Measurements from ENCODE around the gene CD86.
A peak's percentile ranks its signal among the peaks of the same experiment; 100 is the strongest.

CD86 gene

DNA sequence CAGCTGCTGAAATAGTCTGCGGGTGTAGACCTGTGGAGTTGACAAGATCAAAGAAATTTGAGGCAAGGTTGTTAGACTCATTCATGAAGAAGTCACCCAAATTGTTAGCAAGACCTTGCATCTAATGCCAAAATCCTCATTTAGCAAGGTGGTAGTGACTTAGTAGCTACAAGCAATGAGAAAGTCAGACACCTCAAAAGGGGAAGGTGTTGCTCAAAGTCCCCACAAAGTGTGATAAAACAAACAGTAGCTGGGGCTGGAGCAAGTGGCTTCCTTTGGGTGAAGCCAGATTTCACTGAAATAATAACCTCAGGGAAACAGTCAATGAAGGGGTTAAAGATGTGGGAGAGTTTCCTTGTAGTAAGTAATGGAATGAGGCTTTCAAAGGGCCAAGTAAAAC, 44.9 kb downstream of the CD86 start:
- H3K36me3 ChIP-seq (ENCODE audit: control insufficient read depth, insufficient read depth, low read length): no peaks in the 10 kb centered on the region
- no peak overlapping the region for H3K4me2 ChIP-seq (ENCODE audit: low read length)
- no peaks in the 10 kb centered on the region for H3K27me3 ChIP-seq (ENCODE audit: control insufficient read depth, insufficient read depth, low read length)
- no peak overlapping the region for H2AFZ ChIP-seq
- no peak overlapping the region for H3K9ac ChIP-seq
- no peak overlapping the region for H3K27ac ChIP-seq
- no peak overlapping the region for H3K4me3 ChIP-seq (ENCODE audit: low read depth, low read length)
- TF ChIP-seq, protein P1, sequence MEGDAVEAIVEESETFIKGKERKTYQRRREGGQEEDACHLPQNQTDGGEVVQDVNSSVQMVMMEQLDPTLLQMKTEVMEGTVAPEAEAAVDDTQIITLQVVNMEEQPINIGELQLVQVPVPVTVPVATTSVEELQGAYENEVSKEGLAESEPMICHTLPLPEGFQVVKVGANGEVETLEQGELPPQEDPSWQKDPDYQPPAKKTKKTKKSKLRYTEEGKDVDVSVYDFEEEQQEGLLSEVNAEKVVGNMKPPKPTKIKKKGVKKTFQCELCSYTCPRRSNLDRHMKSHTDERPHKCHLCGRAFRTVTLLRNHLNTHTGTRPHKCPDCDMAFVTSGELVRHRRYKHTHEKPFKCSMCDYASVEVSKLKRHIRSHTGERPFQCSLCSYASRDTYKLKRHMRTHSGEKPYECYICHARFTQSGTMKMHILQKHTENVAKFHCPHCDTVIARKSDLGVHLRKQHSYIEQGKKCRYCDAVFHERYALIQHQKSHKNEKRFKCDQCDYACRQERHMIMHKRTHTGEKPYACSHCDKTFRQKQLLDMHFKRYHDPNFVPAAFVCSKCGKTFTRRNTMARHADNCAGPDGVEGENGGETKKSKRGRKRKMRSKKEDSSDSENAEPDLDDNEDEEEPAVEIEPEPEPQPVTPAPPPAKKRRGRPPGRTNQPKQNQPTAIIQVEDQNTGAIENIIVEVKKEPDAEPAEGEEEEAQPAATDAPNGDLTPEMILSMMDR (IDR thresholded peaks at IDR 0.05): no peak
- H3K9me3 ChIP-seq (ENCODE audit: control insufficient read depth, low read length): no peaks in the 10 kb centered on the region
- H3K79me2 ChIP-seq: peaks cover 4% of the 10 kb centered on the region
- H3K4me1 ChIP-seq: peaks cover 53% of the 10 kb centered on the region

- H3K4me3 ChIP-seq (ENCODE audit: low read depth, low read length): no peak overlapping the region
- no peak overlapping the region for H3K9ac ChIP-seq
- peak overlapping the region; percentile 16 for H2AFZ ChIP-seq
- no peaks in the 10 kb centered on the region for H3K27me3 ChIP-seq (ENCODE audit: control insufficient read depth, insufficient read depth, low read length)
- peak overlapping the region; percentile 41 for H3K27ac ChIP-seq
- H3K79me2 ChIP-seq: peaks cover 4% of the 10 kb centered on the region
- no peak overlapping the region for H3K4me2 ChIP-seq (ENCODE audit: low read length)
- H3K4me1 ChIP-seq: peaks cover 60% of the 10 kb centered on the region
- no peaks in the 10 kb centered on the region for H3K36me3 ChIP-seq (ENCODE audit: control insufficient read depth, insufficient read depth, low read length)
- TF ChIP-seq, protein P1 (IDR thresholded peaks at IDR 0.05): no peak
- no peaks in the 10 kb centered on the region for H3K9me3 ChIP-seq (ENCODE audit: control insufficient read depth, low read length)
Observed at GRCh38 chr3:122100591-122101463, 45.7 kb downstream of the CD86 start.

GRCh38 chr3:122101646-122102045, 46.5 kb downstream of the CD86 start:
- Histone ChIP-seq H3K36me3 (ENCODE audit: control insufficient read depth, insufficient read depth, low read length) (no peaks in the 10 kb centered on the region), H2AFZ (no peak overlapping the region), H3K4me3 (ENCODE audit: low read depth, low read length) (peak overlapping the region; percentile 15), H3K27me3 (ENCODE audit: control insufficient read depth, insufficient read depth, low read length) (no peaks in the 10 kb centered on the region), H3K79me2 (peaks cover 4% of the 10 kb centered on the region), H3K4me1 (peaks cover 68% of the 10 kb centered on the region), H3K4me2 (ENCODE audit: low read length) (peak overlapping the region; percentile 21), H3K9ac (peak overlapping the region; percentile 14), H3K9me3 (ENCODE audit: control insufficient read depth, low read length) (no peaks in the 10 kb centered on the region), H3K27ac (peak overlapping the region; percentile 96)
- TF ChIP-seq, protein P1 (IDR thresholded peaks at IDR 0.05): peak; percentile 77

DNA sequence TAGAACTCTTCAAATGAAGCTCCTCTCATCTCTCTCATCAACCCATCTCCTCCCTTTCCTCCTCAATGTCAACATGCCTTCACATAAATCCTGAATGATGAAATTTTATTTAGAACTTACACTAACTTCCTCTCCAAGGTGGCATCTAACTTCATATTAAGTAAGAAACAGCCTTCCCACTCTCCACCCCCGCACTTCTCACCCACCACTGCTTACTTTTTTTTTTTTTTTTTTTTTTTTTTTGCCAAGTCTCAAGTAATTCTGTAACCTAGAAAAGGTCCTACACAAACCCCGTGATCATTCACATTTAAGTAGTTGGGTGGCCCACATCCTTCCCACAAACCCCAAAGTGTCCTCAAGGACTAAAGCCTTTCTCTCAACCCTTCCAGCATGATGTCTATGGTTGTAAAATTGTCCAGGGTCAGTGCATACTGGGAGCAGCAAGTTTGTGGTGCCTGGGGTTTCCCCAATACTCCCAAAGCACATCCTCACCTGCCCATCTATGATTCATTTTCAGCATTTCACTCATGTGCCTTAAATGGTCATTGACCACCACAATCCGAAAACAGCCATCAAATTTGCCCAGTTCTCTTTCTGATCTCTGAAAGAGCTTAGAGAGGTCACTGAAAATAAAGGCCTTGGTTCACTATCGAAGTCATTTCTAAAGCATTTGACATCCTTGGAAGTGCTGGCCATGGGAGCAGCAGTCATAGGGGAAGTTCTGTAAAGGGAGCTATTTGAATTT, 47.2 kb downstream of the CD86 start:
- no peak overlapping the region for H2AFZ ChIP-seq
- peaks cover 70% of the 10 kb centered on the region for H3K4me1 ChIP-seq
- peak overlapping the region; percentile 15 for H3K4me3 ChIP-seq (ENCODE audit: low read depth, low read length)
- H3K79me2 ChIP-seq: peaks cover 4% of the 10 kb centered on the region
- peak overlapping the region; percentile 14 for H3K9ac ChIP-seq
- H3K36me3 ChIP-seq (ENCODE audit: control insufficient read depth, insufficient read depth, low read length): no peaks in the 10 kb centered on the region
- H3K27me3 ChIP-seq (ENCODE audit: control insufficient read depth, insufficient read depth, low read length): no peaks in the 10 kb centered on the region
- TF ChIP-seq, protein P1 (IDR thresholded peaks at IDR 0.05): no peak
- peak overlapping the region; percentile 96 for H3K27ac ChIP-seq
- H3K4me2 ChIP-seq (ENCODE audit: low read length): peak overlapping the region; percentile 21
- H3K9me3 ChIP-seq (ENCODE audit: control insufficient read depth, low read length): no peaks in the 10 kb centered on the region

Measured in parathyroid adenoma (tissue), 2 donors.